ENCODE data around the gene DUSP7. TPM values are rescaled to one million over a fixed set of nuclear protein-coding genes. Genes with fewer than 3 reads are reported as not detected.

Gene DUSP7
- total RNA-seq, 1 donor from 2014 or later: 24.9 TPM

DNA sequence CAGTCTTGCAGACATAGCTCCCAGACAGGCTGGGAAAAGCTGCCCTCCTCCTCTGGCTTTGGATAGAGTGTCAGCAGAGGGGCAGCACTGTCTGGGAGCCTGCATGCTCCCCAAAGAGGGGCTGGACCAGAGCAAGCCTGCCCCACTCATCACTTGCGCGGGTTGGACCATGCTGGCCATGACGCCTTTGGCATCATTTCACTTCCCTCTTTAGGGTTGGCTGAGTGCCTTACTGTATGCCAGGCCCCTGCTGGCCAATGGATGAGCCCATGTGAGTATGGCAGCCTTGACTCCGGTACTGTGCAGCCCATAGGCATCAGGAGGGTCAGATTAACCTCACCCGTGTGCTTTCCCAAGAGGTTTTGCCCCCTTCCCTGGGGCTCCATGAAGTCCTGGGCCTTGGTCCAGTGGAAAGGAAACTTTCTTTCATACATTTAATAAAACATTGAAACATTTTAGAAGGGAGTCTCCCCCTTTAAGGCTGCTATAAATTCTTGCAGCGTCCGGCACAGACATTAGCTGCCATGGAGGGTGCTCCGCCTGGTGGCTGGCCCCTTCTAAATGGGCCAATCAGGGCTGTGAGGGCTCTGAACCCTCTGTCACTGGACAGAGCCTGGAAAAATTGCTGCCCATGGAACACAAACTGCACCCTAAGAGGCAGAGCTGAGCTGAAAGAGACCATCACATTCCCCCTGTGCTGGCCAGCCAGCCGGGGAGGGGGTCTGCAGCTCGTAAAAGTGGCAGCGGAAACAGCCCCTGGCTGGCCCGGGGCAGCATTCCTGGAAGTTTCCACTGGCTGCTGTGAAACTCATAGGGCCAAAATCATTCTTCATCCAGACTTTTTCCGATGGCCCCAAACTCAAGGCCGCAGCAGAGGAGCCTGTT lies 20.8 kb upstream of the DUSP7 start:
- no peaks in the 10 kb centered on the region for H3K4me1 Mint-ChIP-seq (ENCODE audit: low read depth, unreplicated experiment)
- Histone ChIP-seq H2AFZ (ENCODE audit: low read depth, low read length) (no peak overlapping the region), H4K20me1 (ENCODE audit: insufficient read depth, low read length) (no peaks in the 10 kb centered on the region), H3K4me2 (ENCODE audit: low read length) (no peak overlapping the region), H3K36me3 (ENCODE audit: insufficient read depth, low read length) (no peaks in the 10 kb centered on the region), H3K4me1 (ENCODE audit: insufficient read depth, low read length) (no peaks in the 10 kb centered on the region), H3K79me2 (ENCODE audit: insufficient read depth, low read length) (no peaks in the 10 kb centered on the region), H3K9me3 (ENCODE audit: insufficient read depth, low read depth, low read length) (no peaks in the 10 kb centered on the region), H3K27ac (ENCODE audit: low read depth, low read length) (no peak overlapping the region), H3K9ac (ENCODE audit: low read length) (no peak overlapping the region), H3K27me3 (ENCODE audit: insufficient read depth, low read length) (no peaks in the 10 kb centered on the region), H3K4me3 (ENCODE audit: insufficient read depth, low read depth, low read length) (no peak overlapping the region)
- no peak overlapping the region for H3K4me3 Mint-ChIP-seq (ENCODE audit: unreplicated experiment)
- DNase-seq (ENCODE audit: low read depth): no peak
- peaks cover 8% of the 10 kb centered on the region for H3K27me3 Mint-ChIP-seq (ENCODE audit: low read depth, unreplicated experiment)
- no peaks in the 10 kb centered on the region for H3K9me3 Mint-ChIP-seq (ENCODE audit: unreplicated experiment)
- H3K36me3 Mint-ChIP-seq (ENCODE audit: low read depth, unreplicated experiment): peaks cover 2% of the 10 kb centered on the region
- no peak overlapping the region for H3K27ac Mint-ChIP-seq (ENCODE audit: unreplicated experiment)
- TF ChIP-seq, protein P1, sequence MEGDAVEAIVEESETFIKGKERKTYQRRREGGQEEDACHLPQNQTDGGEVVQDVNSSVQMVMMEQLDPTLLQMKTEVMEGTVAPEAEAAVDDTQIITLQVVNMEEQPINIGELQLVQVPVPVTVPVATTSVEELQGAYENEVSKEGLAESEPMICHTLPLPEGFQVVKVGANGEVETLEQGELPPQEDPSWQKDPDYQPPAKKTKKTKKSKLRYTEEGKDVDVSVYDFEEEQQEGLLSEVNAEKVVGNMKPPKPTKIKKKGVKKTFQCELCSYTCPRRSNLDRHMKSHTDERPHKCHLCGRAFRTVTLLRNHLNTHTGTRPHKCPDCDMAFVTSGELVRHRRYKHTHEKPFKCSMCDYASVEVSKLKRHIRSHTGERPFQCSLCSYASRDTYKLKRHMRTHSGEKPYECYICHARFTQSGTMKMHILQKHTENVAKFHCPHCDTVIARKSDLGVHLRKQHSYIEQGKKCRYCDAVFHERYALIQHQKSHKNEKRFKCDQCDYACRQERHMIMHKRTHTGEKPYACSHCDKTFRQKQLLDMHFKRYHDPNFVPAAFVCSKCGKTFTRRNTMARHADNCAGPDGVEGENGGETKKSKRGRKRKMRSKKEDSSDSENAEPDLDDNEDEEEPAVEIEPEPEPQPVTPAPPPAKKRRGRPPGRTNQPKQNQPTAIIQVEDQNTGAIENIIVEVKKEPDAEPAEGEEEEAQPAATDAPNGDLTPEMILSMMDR (IDR thresholded peaks at IDR 0.05; ENCODE audit: insufficient read depth, low read depth, low read length): no peak
- no peak for FAIRE-seq

GRCh38 chr3:52073490-52073889 lies 17.1 kb upstream of the DUSP7 start:
- H3K4me2 ChIP-seq (ENCODE audit: low read length): no peak overlapping the region
- no peak overlapping the region for H3K4me3 ChIP-seq (ENCODE audit: insufficient read depth, low read depth, low read length)
- no peak for FAIRE-seq
- H3K4me1 Mint-ChIP-seq (ENCODE audit: low read depth, unreplicated experiment): no peaks in the 10 kb centered on the region
- no peak for DNase-seq (ENCODE audit: low read depth)
- no peaks in the 10 kb centered on the region for H3K27me3 ChIP-seq (ENCODE audit: insufficient read depth, low read length)
- no peaks in the 10 kb centered on the region for H4K20me1 ChIP-seq (ENCODE audit: insufficient read depth, low read length)
- H3K36me3 ChIP-seq (ENCODE audit: insufficient read depth, low read length): no peaks in the 10 kb centered on the region
- no peaks in the 10 kb centered on the region for H3K4me1 ChIP-seq (ENCODE audit: insufficient read depth, low read length)
- H3K27ac Mint-ChIP-seq (ENCODE audit: unreplicated experiment): no peak overlapping the region
- H3K9me3 Mint-ChIP-seq (ENCODE audit: unreplicated experiment): no peaks in the 10 kb centered on the region
- no peak overlapping the region for H2AFZ ChIP-seq (ENCODE audit: low read depth, low read length)
- H3K27me3 Mint-ChIP-seq (ENCODE audit: low read depth, unreplicated experiment): peaks cover 10% of the 10 kb centered on the region
- no peaks in the 10 kb centered on the region for H3K9me3 ChIP-seq (ENCODE audit: insufficient read depth, low read depth, low read length)
- no peaks in the 10 kb centered on the region for H3K79me2 ChIP-seq (ENCODE audit: insufficient read depth, low read length)
- TF ChIP-seq EZH2 (IDR thresholded peaks at IDR 0.05; ENCODE audit: insufficient read depth, low read length): no peak
- TF ChIP-seq, protein P1 (IDR thresholded peaks at IDR 0.05; ENCODE audit: insufficient read depth, low read depth, low read length): no peak
- peaks cover 2% of the 10 kb centered on the region for H3K36me3 Mint-ChIP-seq (ENCODE audit: low read depth, unreplicated experiment)
- H3K4me3 Mint-ChIP-seq (ENCODE audit: unreplicated experiment): no peak overlapping the region
- H3K27ac ChIP-seq (ENCODE audit: low read depth, low read length): no peak overlapping the region
- H3K9ac ChIP-seq (ENCODE audit: low read length): no peak overlapping the region

DNA sequence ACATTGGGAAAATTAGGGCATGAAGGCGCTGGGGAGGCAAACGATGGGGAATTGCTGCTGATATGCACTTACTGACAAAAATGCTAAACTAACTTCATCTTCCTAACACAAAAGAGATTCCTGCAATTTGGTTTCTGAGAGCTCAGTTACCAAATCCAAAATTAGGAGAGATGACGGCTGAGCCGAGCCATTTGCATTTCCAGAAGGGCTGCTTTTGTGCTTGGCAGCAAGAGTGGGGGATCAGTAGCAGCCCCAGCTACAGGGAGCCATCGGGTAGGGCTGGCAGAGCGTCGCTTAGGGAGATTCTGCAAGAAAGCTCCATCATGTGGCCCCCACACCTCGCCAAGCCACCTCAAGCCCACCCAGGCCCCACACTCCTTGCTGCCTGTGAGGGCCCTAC lies 16.1 kb upstream of the DUSP7 start:
- Histone ChIP-seq H2AFZ (ENCODE audit: low read depth, low read length) (no peak overlapping the region), H3K36me3 (ENCODE audit: insufficient read depth, low read length) (no peaks in the 10 kb centered on the region), H3K4me3 (ENCODE audit: insufficient read depth, low read depth, low read length) (no peak overlapping the region), H3K4me1 (ENCODE audit: insufficient read depth, low read length) (no peaks in the 10 kb centered on the region), H3K4me2 (ENCODE audit: low read length) (no peak overlapping the region), H4K20me1 (ENCODE audit: insufficient read depth, low read length) (no peaks in the 10 kb centered on the region), H3K9me3 (ENCODE audit: insufficient read depth, low read depth, low read length) (no peaks in the 10 kb centered on the region), H3K27me3 (ENCODE audit: insufficient read depth, low read length) (no peaks in the 10 kb centered on the region), H3K79me2 (ENCODE audit: insufficient read depth, low read length) (no peaks in the 10 kb centered on the region), H3K27ac (ENCODE audit: low read depth, low read length) (no peak overlapping the region), H3K9ac (ENCODE audit: low read length) (no peak overlapping the region)
- H3K27me3 Mint-ChIP-seq (ENCODE audit: low read depth, unreplicated experiment): peaks cover 10% of the 10 kb centered on the region
- no peak for FAIRE-seq
- no peak for TF ChIP-seq EZH2 (IDR thresholded peaks at IDR 0.05; ENCODE audit: insufficient read depth, low read length)
- TF ChIP-seq, protein P1 (IDR thresholded peaks at IDR 0.05; ENCODE audit: insufficient read depth, low read depth, low read length): no peak
- no peaks in the 10 kb centered on the region for H3K4me1 Mint-ChIP-seq (ENCODE audit: low read depth, unreplicated experiment)
- peaks cover 2% of the 10 kb centered on the region for H3K36me3 Mint-ChIP-seq (ENCODE audit: low read depth, unreplicated experiment)
- no peak for DNase-seq (ENCODE audit: low read depth)
- no peaks in the 10 kb centered on the region for H3K9me3 Mint-ChIP-seq (ENCODE audit: unreplicated experiment)
- H3K27ac Mint-ChIP-seq (ENCODE audit: unreplicated experiment): no peak overlapping the region
- H3K4me3 Mint-ChIP-seq (ENCODE audit: unreplicated experiment): no peak overlapping the region
